HEK293T (cell line): ENCODE data around the gene CRHR1.

Experiments
- BHLHE40 ChIP-seq: fragments of 450-650 bp; IDR thresholded peaks from 2 replicates; pipeline ENCODE4 v1.6.1; 2016; ENCODE audit warnings: mild to moderate bottlenecking, moderate library complexity, borderline replicate concordance
- CTBP1 ChIP-seq: fragments of 450-650 bp; IDR thresholded peaks from 2 replicates; pipeline ENCODE4 v1.6.1; 2016; ENCODE audit warnings: borderline replicate concordance
- ELF4 ChIP-seq: fragments of 450-650 bp; IDR thresholded peaks from 2 replicates; pipeline ENCODE4 v1.6.1; 2017; ENCODE audit warnings: antibody characterized with exemption
- FOXA1 ChIP-seq: fragments of 450-650 bp; IDR thresholded peaks from 2 replicates; pipeline ENCODE4 v1.6.1; 2016; ENCODE audit warnings: mild to moderate bottlenecking
- FOXK2 ChIP-seq: fragments of 450-650 bp; IDR thresholded peaks from 2 replicates; pipeline ENCODE4 v1.6.1; 2016; ENCODE audit warnings: mild to moderate bottlenecking
- FOXM1 ChIP-seq: fragments of 450-650 bp; IDR thresholded peaks from 2 replicates; pipeline ENCODE4 v1.6.1; 2017; ENCODE audit warnings: mild to moderate bottlenecking, borderline replicate concordance
- NFRKB ChIP-seq: fragments of 450-650 bp; IDR thresholded peaks from 2 replicates; pipeline ENCODE4 v1.6.1; 2016; ENCODE audit warnings: mild to moderate bottlenecking, moderate library complexity
- SUZ12 ChIP-seq: fragments of 450-650 bp; IDR thresholded peaks from 2 replicates; pipeline ENCODE4 v1.6.1; 2016; ENCODE audit warnings: mild to moderate bottlenecking
- TARDBP ChIP-seq: fragments of 450-650 bp; IDR thresholded peaks from 2 replicates; pipeline ENCODE4 v1.6.1; 2016

DNA sequence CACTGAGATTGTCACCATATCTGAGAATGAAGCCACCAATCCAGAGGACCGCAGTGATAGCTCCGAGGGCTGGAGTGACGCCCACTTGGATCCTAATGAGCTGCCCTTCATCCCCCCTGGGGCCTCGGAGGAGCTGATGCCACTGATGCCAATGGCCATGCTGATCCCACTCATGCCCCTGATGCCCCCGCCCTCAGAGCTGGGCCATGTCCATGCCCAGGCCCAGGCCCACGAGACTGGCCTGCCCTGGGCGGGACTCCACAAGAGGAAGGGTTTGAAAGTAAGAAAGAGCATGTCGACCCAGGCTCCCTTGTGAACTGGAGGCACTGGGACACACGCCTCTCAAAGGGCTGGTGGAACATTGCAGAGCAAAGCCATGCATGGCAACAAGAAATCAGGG lies 62.5 kb downstream of the CRHR1 start:
- no peak for TF ChIP-seq NFRKB
- no peak for TF ChIP-seq FOXK2
- no peak for TF ChIP-seq SUZ12
- no peak for TF ChIP-seq CTBP1
- no peak for TF ChIP-seq TARDBP
- TF ChIP-seq ELF4: no peak
- no peak for TF ChIP-seq FOXA1
- TF ChIP-seq BHLHE40: no peak
- TF ChIP-seq FOXM1: no peak
